Thyroid gland (tissue), 4 donors: ENCODE results near the gene CCR1.

Experiments used
- POLR2A ChIP-seq, 2 donors: fragments of 450-650 bp; IDR thresholded peaks; one replicate each; pipeline ENCODE4 v1.6.1; 2017; ENCODE audit warnings: antibody characterized with exemption in 2 of 2, mild to moderate bottlenecking in 2 of 2, moderate library complexity in 1 of 2
- TF ChIP-seq, protein P1 (sequence below), 6 experiments: fragments of 200-600 bp in 3 of 6; fragments of 450-650 bp in 3 of 6; sonication (generic) in 3 of 6; IDR thresholded peaks; one replicate each; pipeline ENCODE4 v1.5.1; 2016 to 2019; ENCODE audit warnings: antibody characterized with exemption in 6 of 6, mild to moderate bottlenecking in 2 of 6, inconsistent platforms in 1 of 6, moderate library complexity in 1 of 6

DNA sequence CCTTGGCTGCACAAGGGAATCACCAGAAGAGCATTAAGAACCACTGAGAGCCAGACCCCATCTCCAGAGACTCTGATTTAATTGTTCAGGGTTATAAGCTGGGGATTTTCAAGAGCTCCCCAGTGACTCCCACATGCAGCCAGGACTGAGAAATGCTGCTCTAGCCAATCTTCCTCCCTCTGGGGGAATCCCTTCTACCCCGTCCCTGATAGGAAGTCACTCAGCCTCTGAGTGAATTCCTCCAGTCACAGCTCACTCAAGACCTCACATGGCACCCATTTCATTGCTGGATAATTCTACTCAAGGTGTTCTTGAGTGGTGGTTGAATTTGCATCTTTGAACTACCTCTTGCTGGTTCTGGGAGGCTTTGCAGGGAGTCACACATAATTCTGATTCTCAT, 44.9 kb upstream of the CCR1 start:
- TF ChIP-seq, protein P1, sequence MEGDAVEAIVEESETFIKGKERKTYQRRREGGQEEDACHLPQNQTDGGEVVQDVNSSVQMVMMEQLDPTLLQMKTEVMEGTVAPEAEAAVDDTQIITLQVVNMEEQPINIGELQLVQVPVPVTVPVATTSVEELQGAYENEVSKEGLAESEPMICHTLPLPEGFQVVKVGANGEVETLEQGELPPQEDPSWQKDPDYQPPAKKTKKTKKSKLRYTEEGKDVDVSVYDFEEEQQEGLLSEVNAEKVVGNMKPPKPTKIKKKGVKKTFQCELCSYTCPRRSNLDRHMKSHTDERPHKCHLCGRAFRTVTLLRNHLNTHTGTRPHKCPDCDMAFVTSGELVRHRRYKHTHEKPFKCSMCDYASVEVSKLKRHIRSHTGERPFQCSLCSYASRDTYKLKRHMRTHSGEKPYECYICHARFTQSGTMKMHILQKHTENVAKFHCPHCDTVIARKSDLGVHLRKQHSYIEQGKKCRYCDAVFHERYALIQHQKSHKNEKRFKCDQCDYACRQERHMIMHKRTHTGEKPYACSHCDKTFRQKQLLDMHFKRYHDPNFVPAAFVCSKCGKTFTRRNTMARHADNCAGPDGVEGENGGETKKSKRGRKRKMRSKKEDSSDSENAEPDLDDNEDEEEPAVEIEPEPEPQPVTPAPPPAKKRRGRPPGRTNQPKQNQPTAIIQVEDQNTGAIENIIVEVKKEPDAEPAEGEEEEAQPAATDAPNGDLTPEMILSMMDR (IDR thresholded peaks at IDR 0.05): no peak
- no peak for TF ChIP-seq POLR2A (IDR thresholded peaks at IDR 0.05)
